Osteocyte (in vitro differentiated cells): ENCODE data around the gene ROR1. TPM values are rescaled to one million over a fixed set of nuclear protein-coding genes. Genes with fewer than 3 reads are reported as not detected.

ENCODE experiments used
- DNase-seq: peaks from one replicate; pipeline ENCODE4 v3.0.0; 2021; ENCODE audit warnings: mixed read lengths; ENCODE audit not compliant: unreplicated experiment; ENCODE audit errors: extremely low spot score
- H3K27ac Mint-ChIP-seq: one replicate; pipeline ENCODE4 v1.8.0; 2021; ENCODE audit warnings: mild to moderate bottlenecking, mixed read lengths; ENCODE audit not compliant: unreplicated experiment
- H3K27me3 Mint-ChIP-seq: one replicate; pipeline ENCODE4 v1.8.0; 2021; ENCODE audit warnings: mixed read lengths; ENCODE audit not compliant: unreplicated experiment
- H3K36me3 Mint-ChIP-seq: one replicate; pipeline ENCODE4 v1.8.0; 2021; ENCODE audit warnings: mixed read lengths; ENCODE audit not compliant: unreplicated experiment
- H3K4me1 Mint-ChIP-seq: one replicate; pipeline ENCODE4 v1.8.0; 2021; ENCODE audit warnings: mixed read lengths; ENCODE audit not compliant: unreplicated experiment
- H3K4me3 Mint-ChIP-seq: one replicate; pipeline ENCODE4 v1.8.0; 2021; ENCODE audit warnings: mild to moderate bottlenecking, moderate library complexity, mixed read lengths; ENCODE audit not compliant: unreplicated experiment
- H3K9me3 Mint-ChIP-seq: one replicate; pipeline ENCODE4 v1.8.0; 2021; ENCODE audit warnings: mixed read lengths; ENCODE audit not compliant: unreplicated experiment
- total RNA-seq: library from RNA; stranded (reverse); gene quantifications from 2 replicates; pipeline ENCODE4 v1.2.1, GENCODE V29; 2021
- TF ChIP-seq, protein P1 (sequence below): fragments of 200-600 bp; sonication (generic); IDR thresholded peaks from 2 replicates; pipeline ENCODE4 v1.5.0; 2021; ENCODE audit warnings: antibody characterized with exemption, mild to moderate bottlenecking, moderate library complexity

Gene ROR1
- total RNA-seq, 1 donor from 2014 or later: 20.6 TPM

DNA sequence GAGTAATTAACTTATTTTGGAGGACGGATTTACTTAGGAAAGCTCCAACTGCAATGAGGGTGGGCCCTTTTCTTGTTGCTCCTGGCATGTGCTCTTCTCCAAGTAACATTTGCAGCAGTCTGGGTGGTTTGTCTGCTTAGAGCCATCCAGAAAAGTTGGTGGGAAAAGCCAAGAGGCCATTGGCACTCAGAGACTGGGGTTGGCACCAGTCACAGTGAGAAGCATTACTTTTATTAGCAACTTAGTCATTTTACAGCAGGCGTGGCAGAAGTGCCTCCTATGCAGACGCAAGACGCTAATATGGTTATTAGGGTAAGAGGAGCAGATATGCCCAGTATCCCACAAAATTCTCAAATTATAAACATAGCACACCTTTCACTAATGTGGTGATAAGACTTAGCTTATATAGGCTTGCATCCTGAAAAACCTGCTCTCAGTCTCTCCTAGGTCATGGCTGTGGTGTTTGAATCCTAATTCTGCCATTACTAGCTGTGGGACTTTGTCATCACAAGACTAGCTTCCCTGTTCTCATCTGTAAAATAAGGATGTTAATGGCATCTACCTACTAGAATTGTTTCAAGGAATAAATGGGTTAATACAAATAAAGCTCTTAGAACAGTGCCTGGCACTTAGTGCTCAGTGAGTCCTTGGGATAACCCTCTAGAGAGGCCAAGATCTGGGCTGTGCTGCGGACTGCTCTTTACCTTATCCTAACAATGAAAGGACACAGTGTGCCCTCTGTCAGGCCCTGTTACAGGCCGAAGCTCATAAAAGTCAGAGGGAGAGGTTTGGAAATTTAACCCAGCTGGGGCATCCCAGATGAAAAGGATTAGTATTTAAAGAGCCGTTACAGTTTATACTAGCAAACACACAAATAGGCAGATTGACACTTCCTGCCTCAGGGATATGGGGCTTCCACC is 154.6 kb downstream of the ROR1 start:
- no peak for DNase-seq
- Mint-ChIP-seq H3K9me3 (no peaks in the 10 kb centered on the region), H3K27me3 (no peaks in the 10 kb centered on the region), H3K4me1 (peaks cover 21% of the 10 kb centered on the region), H3K4me3 (no peak overlapping the region), H3K27ac (peak overlapping the region; percentile 58), H3K36me3 (no peaks in the 10 kb centered on the region)
- TF ChIP-seq, protein P1, sequence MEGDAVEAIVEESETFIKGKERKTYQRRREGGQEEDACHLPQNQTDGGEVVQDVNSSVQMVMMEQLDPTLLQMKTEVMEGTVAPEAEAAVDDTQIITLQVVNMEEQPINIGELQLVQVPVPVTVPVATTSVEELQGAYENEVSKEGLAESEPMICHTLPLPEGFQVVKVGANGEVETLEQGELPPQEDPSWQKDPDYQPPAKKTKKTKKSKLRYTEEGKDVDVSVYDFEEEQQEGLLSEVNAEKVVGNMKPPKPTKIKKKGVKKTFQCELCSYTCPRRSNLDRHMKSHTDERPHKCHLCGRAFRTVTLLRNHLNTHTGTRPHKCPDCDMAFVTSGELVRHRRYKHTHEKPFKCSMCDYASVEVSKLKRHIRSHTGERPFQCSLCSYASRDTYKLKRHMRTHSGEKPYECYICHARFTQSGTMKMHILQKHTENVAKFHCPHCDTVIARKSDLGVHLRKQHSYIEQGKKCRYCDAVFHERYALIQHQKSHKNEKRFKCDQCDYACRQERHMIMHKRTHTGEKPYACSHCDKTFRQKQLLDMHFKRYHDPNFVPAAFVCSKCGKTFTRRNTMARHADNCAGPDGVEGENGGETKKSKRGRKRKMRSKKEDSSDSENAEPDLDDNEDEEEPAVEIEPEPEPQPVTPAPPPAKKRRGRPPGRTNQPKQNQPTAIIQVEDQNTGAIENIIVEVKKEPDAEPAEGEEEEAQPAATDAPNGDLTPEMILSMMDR: no peak

DNA sequence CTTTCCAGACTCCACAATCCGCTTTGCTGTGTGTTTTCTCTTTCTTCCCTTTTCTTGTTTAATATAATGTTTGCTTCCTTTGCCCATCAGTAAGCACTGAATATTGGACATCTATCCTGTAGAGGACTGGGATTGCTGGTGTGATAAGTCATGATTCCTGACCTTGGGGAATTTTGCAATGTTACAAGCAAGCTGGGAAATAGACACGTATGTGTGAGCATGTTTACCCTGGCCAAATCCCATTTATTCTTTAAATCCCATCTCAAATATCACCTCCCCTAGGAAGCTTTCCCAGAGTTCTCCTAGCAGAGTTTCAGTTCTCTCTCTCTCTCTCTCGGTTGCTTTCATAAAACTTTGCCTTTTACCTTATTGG is 155.3 kb downstream of the ROR1 start:
- no peak for DNase-seq
- no peaks in the 10 kb centered on the region for H3K27me3 Mint-ChIP-seq
- no peaks in the 10 kb centered on the region for H3K9me3 Mint-ChIP-seq
- TF ChIP-seq, protein P1: no peak
- H3K36me3 Mint-ChIP-seq: no peaks in the 10 kb centered on the region
- H3K27ac Mint-ChIP-seq: peak overlapping the region; percentile 58
- H3K4me3 Mint-ChIP-seq: no peak overlapping the region
- peaks cover 15% of the 10 kb centered on the region for H3K4me1 Mint-ChIP-seq

DNA sequence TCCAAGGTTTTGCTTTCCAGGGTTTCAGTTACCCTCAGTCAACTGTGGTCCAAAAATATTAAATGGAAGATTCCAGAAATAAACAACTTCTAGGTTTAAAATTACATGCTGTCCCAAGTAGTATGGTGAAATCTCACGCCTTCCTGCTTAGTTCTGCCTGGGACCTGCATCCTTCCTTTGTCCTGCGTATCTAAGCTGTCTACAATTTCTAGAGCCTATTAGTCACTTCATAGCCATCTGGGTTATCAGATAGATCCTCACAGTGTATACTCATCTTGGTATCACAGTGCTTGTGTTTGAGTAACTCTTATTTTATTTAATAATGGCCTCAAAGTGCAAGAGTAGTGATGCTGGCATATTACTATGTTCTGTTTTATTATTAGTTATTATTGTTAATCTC is 157.7 kb downstream of the ROR1 start:
- Mint-ChIP-seq H3K4me1 (peaks cover 17% of the 10 kb centered on the region), H3K27me3 (no peaks in the 10 kb centered on the region), H3K4me3 (no peak overlapping the region), H3K27ac (no peak overlapping the region), H3K9me3 (no peaks in the 10 kb centered on the region), H3K36me3 (no peaks in the 10 kb centered on the region)
- TF ChIP-seq, protein P1: no peak
- DNase-seq: no peak

DNA sequence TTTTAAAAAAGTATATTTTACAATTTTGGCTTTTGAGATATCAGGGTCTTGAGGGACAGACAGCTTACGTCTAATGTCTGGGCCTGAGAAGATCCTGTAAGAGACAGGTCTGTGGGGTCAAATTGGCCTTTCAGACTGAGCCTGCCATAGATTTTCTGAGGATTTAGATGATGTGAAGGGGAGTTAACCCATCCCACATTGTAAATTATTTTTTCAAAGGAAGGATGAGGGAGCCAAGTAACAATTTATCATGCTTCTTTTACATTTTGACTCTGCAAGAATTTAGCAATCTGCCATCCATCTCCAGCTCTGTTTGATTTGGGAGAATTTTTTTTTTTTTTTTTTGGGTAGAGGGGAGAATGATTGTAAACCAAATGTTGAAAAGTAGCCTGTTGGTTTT is 160.9 kb downstream of the ROR1 start:
- DNase-seq: no peak
- no peaks in the 10 kb centered on the region for H3K36me3 Mint-ChIP-seq
- no peaks in the 10 kb centered on the region for H3K9me3 Mint-ChIP-seq
- no peak overlapping the region for H3K27ac Mint-ChIP-seq
- H3K4me1 Mint-ChIP-seq: peaks cover 7% of the 10 kb centered on the region
- H3K4me3 Mint-ChIP-seq: no peak overlapping the region
- TF ChIP-seq, protein P1: no peak
- no peaks in the 10 kb centered on the region for H3K27me3 Mint-ChIP-seq

DNA sequence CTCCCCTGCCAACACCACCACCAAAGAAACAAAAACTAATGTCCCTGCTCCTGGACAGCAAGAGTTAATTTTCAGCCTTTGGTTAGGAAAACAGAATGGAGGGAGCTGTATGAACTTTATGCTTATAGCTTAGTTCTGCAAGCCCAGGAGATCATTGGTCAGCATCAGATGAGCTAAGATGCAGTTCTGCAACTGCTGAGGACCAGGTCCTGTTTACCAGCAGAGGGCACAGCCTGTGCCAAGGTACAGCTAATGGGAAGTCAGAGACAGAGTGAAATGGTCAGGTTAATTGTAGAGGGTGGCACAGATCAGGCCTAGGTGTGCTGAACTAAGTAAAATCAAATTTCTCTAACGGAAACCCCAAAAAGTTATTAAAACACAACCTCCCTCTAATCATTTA is 161.3 kb downstream of the ROR1 start:
- no peaks in the 10 kb centered on the region for H3K9me3 Mint-ChIP-seq
- H3K4me3 Mint-ChIP-seq: no peak overlapping the region
- no peak overlapping the region for H3K27ac Mint-ChIP-seq
- H3K4me1 Mint-ChIP-seq: peaks cover 7% of the 10 kb centered on the region
- TF ChIP-seq, protein P1: peak; percentile 43
- H3K36me3 Mint-ChIP-seq: no peaks in the 10 kb centered on the region
- no peaks in the 10 kb centered on the region for H3K27me3 Mint-ChIP-seq
- no peak for DNase-seq
